ENCODE results near the gene TTC14.
A peak's percentile ranks its signal among the peaks of the same experiment; 100 is the strongest.

TTC14 gene

GRCh38 chr3:180646187-180646790 lies 44.3 kb downstream of the TTC14 start:
- Histone ChIP-seq H3K36me3 (no peaks in the 10 kb centered on the region), H3K4me3 (ENCODE audit: low read depth, low read length) (no peak overlapping the region), H3K9me3 (no peaks in the 10 kb centered on the region), H3K27me3 (no peaks in the 10 kb centered on the region), H3K4me1 (no peaks in the 10 kb centered on the region)
- DNase-seq = no peak
- TF ChIP-seq CTCF (IDR thresholded peaks at IDR 0.05; ENCODE audit: low read depth, low read length) = peak; percentile 32

- Histone ChIP-seq H3K36me3 (no peaks in the 10 kb centered on the region), H3K9me3 (no peaks in the 10 kb centered on the region), H3K27me3 (peaks cover 6% of the 10 kb centered on the region), H3K4me1 (no peaks in the 10 kb centered on the region), H3K4me3 (ENCODE audit: low read depth, low read length) (no peak overlapping the region)
- TF ChIP-seq CTCF (IDR thresholded peaks at IDR 0.05; ENCODE audit: low read depth, low read length) = no peak
- DNase-seq = no peak
Observed at GRCh38 chr3:180656406-180656805, 54.4 kb downstream of the TTC14 start.

GRCh38 chr3:180657094-180657493 lies 55.1 kb downstream of the TTC14 start:
- H3K27me3 ChIP-seq = peaks cover 6% of the 10 kb centered on the region
- DNase-seq = no peak
- H3K4me3 ChIP-seq (ENCODE audit: low read depth, low read length) = no peak overlapping the region
- H3K9me3 ChIP-seq = no peaks in the 10 kb centered on the region
- no peaks in the 10 kb centered on the region for H3K4me1 ChIP-seq
- no peak for TF ChIP-seq CTCF (IDR thresholded peaks at IDR 0.05; ENCODE audit: low read depth, low read length)
- H3K36me3 ChIP-seq = no peaks in the 10 kb centered on the region

All from BE2C (cell line).